Amygdala (tissue), 56 donors: Measurements from ENCODE around the gene RNU4-1.
"Not testable (repeated sequence)": the region's sequence is repeated elsewhere in the genome, so short reads cannot be mapped to it uniquely, and the experiment has no call there.

Experiments
- DNase-seq, 56 donors: peaks; one replicate each; lab custom pipeline; 2025; lab: John Stamatoyannopoulos, UW

The RNU4-1 gene

GRCh38 chr12:120259418-120260202, 33.4 kb downstream of the RNU4-1 start:
- DNase-seq: no peak

- no peak for DNase-seq
Measured at GRCh38 chr12:120258323-120258896, 34.6 kb downstream of the RNU4-1 start.

GRCh38 chr12:120257041-120257821, 35.8 kb downstream of the RNU4-1 start:
- DNase-seq: peak in 30 of 56 donors; percentile 10 to 91 (median 34)

GRCh38 chr12:120254809-120255208, 38.2 kb downstream of the RNU4-1 start:
- DNase-seq: no peak

GRCh38 chr12:120253313-120253712, 39.7 kb downstream of the RNU4-1 start:
- DNase-seq: not testable (repeated sequence)

GRCh38 chr12:120252071-120252906, 40.7 kb downstream of the RNU4-1 start:
- no peak for DNase-seq

GRCh38 chr12:120251364-120252070, 41.5 kb downstream of the RNU4-1 start:
- not testable (repeated sequence) for DNase-seq

- DNase-seq: peak in 1 of 56 donors; percentile 14
Measured at GRCh38 chr12:120249875-120250795, 42.9 kb downstream of the RNU4-1 start.

- no peak for DNase-seq
Measured at GRCh38 chr12:120249266-120249874, 43.7 kb downstream of the RNU4-1 start.

- DNase-seq: no peak
Measured at GRCh38 chr12:120247621-120248030, 45.4 kb downstream of the RNU4-1 start.

GRCh38 chr12:120247183-120247582, 45.9 kb downstream of the RNU4-1 start:
- DNase-seq: no peak

- DNase-seq: not testable (repeated sequence)
Measured at GRCh38 chr12:120246705-120247104, 46.3 kb downstream of the RNU4-1 start.
